Calu3 (cell line): ENCODE data around the gene HERPUD1. TPM values are rescaled to one million over a fixed set of nuclear protein-coding genes. Genes with fewer than 3 reads are reported as not detected.

Source experiments
- BruUV-seq: library from RNA; stranded (reverse); fragments of 400-500 nt; replicated peaks from 2 replicates; lab custom pipeline; 2021; lab: Mats Ljungman, UMichigan
- CTCF ChIA-PET: fragments of 300-600 bp; sonication (Branson Sonifier 250); formaldehyde crosslinking; loops from one replicate; lab custom pipeline; 2022; ENCODE audit warnings: antibody characterized with exemption; lab: Charles Lee
- DNase-seq: peaks from one replicate; pipeline ENCODE4 v3.0.0; 2022
- H3K27ac Mint-ChIP-seq: one replicate; pipeline ENCODE4 v1.8.0; 2022; ENCODE audit warnings: mixed read lengths; ENCODE audit not compliant: unreplicated experiment
- H3K27me3 Mint-ChIP-seq: one replicate; pipeline ENCODE4 v1.8.0; 2022; ENCODE audit warnings: mixed read lengths; ENCODE audit not compliant: unreplicated experiment
- H3K36me3 Mint-ChIP-seq: one replicate; pipeline ENCODE4 v1.8.0; 2022; ENCODE audit warnings: mild to moderate bottlenecking, moderate library complexity, mixed read lengths; ENCODE audit not compliant: insufficient read depth, unreplicated experiment
- H3K4me1 Mint-ChIP-seq: one replicate; pipeline ENCODE4 v1.8.0; 2022; ENCODE audit warnings: mild to moderate bottlenecking, low read depth, mixed read lengths; ENCODE audit not compliant: unreplicated experiment
- H3K4me3 Mint-ChIP-seq: one replicate; pipeline ENCODE4 v1.8.0; 2022; ENCODE audit warnings: mild to moderate bottlenecking, low read depth, moderate library complexity, mixed read lengths; ENCODE audit not compliant: unreplicated experiment
- H3K9me3 Mint-ChIP-seq: one replicate; pipeline ENCODE4 v1.8.0; 2022; ENCODE audit warnings: low read depth, mixed read lengths; ENCODE audit not compliant: unreplicated experiment
- intact Hi-C: fragments of 100-400 bp; cut with micrococcal nuclease; formaldehyde crosslinking; loops from one replicate; pipeline ENCODE4 v1.10.0; 2022; ENCODE audit not compliant: unreplicated experiment
- total RNA-seq: library from RNA; stranded (reverse); gene quantifications from 2 replicates; pipeline ENCODE4 v1.2.3, GENCODE V29; 2022
- TF ChIP-seq, protein P1 (sequence below): fragments of 200-600 bp; IDR thresholded peaks from one replicate; pipeline ENCODE4 v1.8.0; 2022; ENCODE audit warnings: antibody characterized with exemption; ENCODE audit not compliant: unreplicated experiment

The HERPUD1 gene
- total RNA-seq, 1 experiment from 2014 or later = 116 TPM

DNA sequence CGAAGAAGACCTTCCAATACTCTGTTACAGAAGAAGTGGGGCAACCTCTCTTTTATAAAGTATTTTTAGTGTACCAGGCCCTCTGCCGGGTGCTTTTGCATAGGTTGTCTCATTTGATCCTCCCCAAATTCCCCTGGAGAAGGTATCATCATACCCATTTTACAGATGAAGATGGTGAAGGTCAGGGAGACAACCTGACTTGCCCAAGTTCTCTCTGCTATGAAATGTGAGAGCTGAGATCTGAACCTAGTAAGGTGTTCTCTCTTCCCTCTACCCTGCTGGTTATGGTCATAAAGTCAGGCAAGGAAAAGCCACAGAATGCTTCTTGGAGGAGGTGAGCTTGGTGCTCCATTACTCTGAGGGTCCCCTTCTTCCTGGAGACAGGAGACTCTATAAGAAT is 28.1 kb upstream of the HERPUD1 start:
- Mint-ChIP-seq H3K4me1 (peaks cover 4% of the 10 kb centered on the region), H3K27me3 (peaks cover 88% of the 10 kb centered on the region), H3K4me3 (no peak overlapping the region), H3K9me3 (no peaks in the 10 kb centered on the region), H3K36me3 (no peaks in the 10 kb centered on the region), H3K27ac (no peak overlapping the region)
- intact Hi-C loops = no loop called here
- CTCF ChIA-PET = interaction anchor here (1.4 kb wide), 1 partner anchor 14 kb away, joined by 3 read pairs; no protein-coding TSS in a partner anchor
- DNase-seq = no peak
- no TSS peak for BruUV-seq
- TF ChIP-seq, protein P1, sequence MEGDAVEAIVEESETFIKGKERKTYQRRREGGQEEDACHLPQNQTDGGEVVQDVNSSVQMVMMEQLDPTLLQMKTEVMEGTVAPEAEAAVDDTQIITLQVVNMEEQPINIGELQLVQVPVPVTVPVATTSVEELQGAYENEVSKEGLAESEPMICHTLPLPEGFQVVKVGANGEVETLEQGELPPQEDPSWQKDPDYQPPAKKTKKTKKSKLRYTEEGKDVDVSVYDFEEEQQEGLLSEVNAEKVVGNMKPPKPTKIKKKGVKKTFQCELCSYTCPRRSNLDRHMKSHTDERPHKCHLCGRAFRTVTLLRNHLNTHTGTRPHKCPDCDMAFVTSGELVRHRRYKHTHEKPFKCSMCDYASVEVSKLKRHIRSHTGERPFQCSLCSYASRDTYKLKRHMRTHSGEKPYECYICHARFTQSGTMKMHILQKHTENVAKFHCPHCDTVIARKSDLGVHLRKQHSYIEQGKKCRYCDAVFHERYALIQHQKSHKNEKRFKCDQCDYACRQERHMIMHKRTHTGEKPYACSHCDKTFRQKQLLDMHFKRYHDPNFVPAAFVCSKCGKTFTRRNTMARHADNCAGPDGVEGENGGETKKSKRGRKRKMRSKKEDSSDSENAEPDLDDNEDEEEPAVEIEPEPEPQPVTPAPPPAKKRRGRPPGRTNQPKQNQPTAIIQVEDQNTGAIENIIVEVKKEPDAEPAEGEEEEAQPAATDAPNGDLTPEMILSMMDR = no peak

DNA sequence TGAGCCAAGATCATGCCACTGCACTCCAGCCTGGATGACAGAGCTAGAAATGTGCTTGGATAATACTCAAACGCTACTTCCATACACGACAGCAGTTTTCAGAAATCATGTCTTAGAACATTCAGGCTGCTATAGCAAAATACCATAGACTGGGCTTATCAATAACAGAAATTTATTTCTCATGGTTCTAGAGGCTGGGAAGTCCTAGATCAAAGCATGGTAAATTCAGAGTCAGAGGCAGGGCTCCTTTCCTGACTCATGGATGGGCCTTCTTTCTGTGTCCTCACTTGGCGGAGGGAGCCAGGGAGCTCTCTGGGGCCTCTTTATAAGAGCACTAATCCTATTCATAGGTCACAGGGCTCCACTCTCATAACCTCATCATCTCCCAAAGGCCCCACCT is 24.5 kb upstream of the HERPUD1 start:
- Mint-ChIP-seq H3K4me3 (no peak overlapping the region), H3K4me1 (peaks cover 11% of the 10 kb centered on the region), H3K36me3 (no peaks in the 10 kb centered on the region), H3K9me3 (no peaks in the 10 kb centered on the region), H3K27ac (no peak overlapping the region), H3K27me3 (peaks cover 80% of the 10 kb centered on the region)
- no peak for DNase-seq
- intact Hi-C loops = no loop called here
- CTCF ChIA-PET = no interaction called here
- TF ChIP-seq, protein P1 = no peak
- BruUV-seq = no TSS peak

DNA sequence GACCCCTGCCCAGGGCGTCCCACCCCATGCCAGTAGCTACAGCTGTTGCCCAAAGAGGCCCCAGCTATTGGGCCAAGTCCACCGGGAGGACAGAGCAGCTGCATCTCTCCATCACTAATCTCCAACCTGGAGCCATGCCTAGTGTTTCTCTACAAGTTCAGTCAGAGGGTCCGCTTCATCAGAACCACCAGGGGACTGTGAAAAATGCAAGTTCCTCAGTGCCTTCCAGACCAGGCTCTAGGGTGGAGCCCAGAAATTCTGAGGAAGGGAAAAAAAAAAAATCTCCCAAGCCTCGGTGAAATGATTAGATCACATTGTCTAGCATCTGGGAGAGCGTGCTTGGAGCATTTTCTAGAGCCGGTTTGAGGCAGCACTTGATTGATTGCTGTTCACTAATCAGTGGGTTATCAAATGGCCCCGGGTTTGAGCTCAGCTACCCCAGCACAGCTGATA is 22.4 kb upstream of the HERPUD1 start:
- Mint-ChIP-seq H3K4me1 (peaks cover 16% of the 10 kb centered on the region), H3K27me3 (peaks cover 83% of the 10 kb centered on the region), H3K9me3 (no peaks in the 10 kb centered on the region), H3K4me3 (no peak overlapping the region), H3K36me3 (no peaks in the 10 kb centered on the region), H3K27ac (no peak overlapping the region)
- DNase-seq = no peak
- BruUV-seq = no TSS peak
- intact Hi-C loops = no loop called here
- TF ChIP-seq, protein P1 = no peak
- CTCF ChIA-PET = no interaction called here

GRCh38 chr16:56910112-56910511 is 21.8 kb upstream of the HERPUD1 start:
- DNase-seq = no peak
- peaks cover 87% of the 10 kb centered on the region for H3K27me3 Mint-ChIP-seq
- H3K4me1 Mint-ChIP-seq = peaks cover 16% of the 10 kb centered on the region
- CTCF ChIA-PET = interaction anchor here (0.5 to 0.7 kb wide), 2 partner anchors 22 to 287 kb away, joined by 3 to 4 read pairs; no protein-coding TSS in a partner anchor
- H3K36me3 Mint-ChIP-seq = no peaks in the 10 kb centered on the region
- no peak overlapping the region for H3K4me3 Mint-ChIP-seq
- H3K9me3 Mint-ChIP-seq = no peaks in the 10 kb centered on the region
- intact Hi-C loops = no loop called here
- TF ChIP-seq, protein P1 = no peak
- BruUV-seq = no TSS peak
- H3K27ac Mint-ChIP-seq = no peak overlapping the region
